NOMO-1 (cell line): ENCODE results near the gene MEIKIN.

ENCODE experiments used
- DNase-seq, 2 experiments: peaks; one replicate each; lab custom pipeline; 2025; ENCODE audit not compliant: unreplicated experiment in 2 of 2; lab: John Stamatoyannopoulos, UW

Gene MEIKIN

GRCh38 chr5:131945551-131946168 is at the start of gene MEIKIN:
TSS of gene MEIKIN (minus strand) at chr5:131945663. CDS start at chr5:131945505, 158 bp downstream.
- DNase-seq, result no peak

GRCh38 chr5:131994533-131995226 is 49.2 kb upstream of the MEIKIN start:
- DNase-seq, result no peak

GRCh38 chr5:131994090-131994489 is 48.6 kb upstream of the MEIKIN start:
- DNase-seq, result no peak

GRCh38 chr5:131993676-131994075 is 48.2 kb upstream of the MEIKIN start:
- no peak for DNase-seq

GRCh38 chr5:131992370-131992769 is 46.9 kb upstream of the MEIKIN start:
- DNase-seq, result no peak

- DNase-seq, result no peak
Observed at GRCh38 chr5:131991593-131992324, 46.3 kb upstream of the MEIKIN start.

GRCh38 chr5:131990716-131991115 is 45.3 kb upstream of the MEIKIN start:
- DNase-seq, result no peak

GRCh38 chr5:131988601-131989000 is 43.1 kb upstream of the MEIKIN start:
- no peak for DNase-seq

GRCh38 chr5:131987251-131987650 is 41.8 kb upstream of the MEIKIN start:
- no peak for DNase-seq

- DNase-seq, result no peak
Observed at GRCh38 chr5:131986161-131986912, 40.9 kb upstream of the MEIKIN start.

GRCh38 chr5:131984956-131985665 is 39.6 kb upstream of the MEIKIN start:
- DNase-seq, result no peak

- DNase-seq, result no peak
Observed at GRCh38 chr5:131983244-131983771, 37.8 kb upstream of the MEIKIN start.

GRCh38 chr5:131981516-131981915 is 36.1 kb upstream of the MEIKIN start:
- DNase-seq, result no peak

GRCh38 chr5:131980696-131981095 is 35.2 kb upstream of the MEIKIN start:
- no peak for DNase-seq

- no peak for DNase-seq
Observed at GRCh38 chr5:131979816-131980215, 34.4 kb upstream of the MEIKIN start.

GRCh38 chr5:131977212-131977604 is 31.7 kb upstream of the MEIKIN start:
- DNase-seq, result no peak

GRCh38 chr5:131976414-131977211 is 31.1 kb upstream of the MEIKIN start:
- DNase-seq, result no peak

- no peak for DNase-seq
Observed at GRCh38 chr5:131974956-131975726, 29.7 kb upstream of the MEIKIN start.

- no peak for DNase-seq
Observed at GRCh38 chr5:131974622-131974955, 29.1 kb upstream of the MEIKIN start.
